ENCODE results near the gene TMBIM1. TPM values are rescaled to one million over a fixed set of nuclear protein-coding genes. Genes with fewer than 3 reads are reported as not detected.

TMBIM1 gene
- total and polyA plus RNA-seq, 3 donors from 2014 or later: 59.9 to 81.0 (median 77.6) TPM

- no peak for TF ChIP-seq POLR2A (IDR thresholded peaks at IDR 0.05)
- Histone ChIP-seq H3K4me3 (no peak overlapping the region), H3K27ac (peak overlapping the region in 1 of 2 donors; percentile 75), H3K4me1 (peaks cover 46% of the 10 kb centered on the region), H3K9me3 (no peaks in the 10 kb centered on the region), H3K27me3 (no peaks in the 10 kb centered on the region), H3K36me3 (ENCODE audit: low read depth, missing control alignments) (no peaks in the 10 kb centered on the region)
- no peak for DNase-seq
- intact Hi-C loops (cut with DNase I; ENCODE audit: low total_unique reads): no loop called here
- 58 to 65% methylated on average over 7 to 8 of the region's 8 CpGs for WGBS, 2 donors
Measured at GRCh38 chr2:218261423-218262236, 30.7 kb downstream of the TMBIM1 start.

GRCh38 chr2:218260742-218261422 lies 31.4 kb downstream of the TMBIM1 start, which contains the start of gene GPBAR1:
Gene GPBAR1, plus strand, starts transcription at chr2:218261015. Its CDS starts 1,710 bp downstream, at chr2:218262725.
- Histone ChIP-seq H3K27ac (peak within 1 kb of the TSS; percentile 37 to 75), H3K27me3 (no peaks in the 10 kb centered on the region), H3K4me3 (no peak within 1 kb of the TSS), H3K4me1 (peaks cover 46% of the 10 kb centered on the region), H3K9me3 (no peaks in the 10 kb centered on the region), H3K36me3 (ENCODE audit: low read depth, missing control alignments) (no peaks in the 10 kb centered on the region)
- TF ChIP-seq POLR2A (IDR thresholded peaks at IDR 0.05) (no peak), CTCF (IDR thresholded peaks at IDR 0.05) (no peak)
- 68 to 78% methylated on average over 5 to 10 of the region's 10 CpGs for WGBS, 2 donors
- DNase-seq: no peak
- intact Hi-C loops (cut with DNase I; ENCODE audit: low total_unique reads): no loop called here

GRCh38 chr2:218260166-218260565 lies 32.1 kb downstream of the TMBIM1 start:
- 81 to 93% methylated on average over 5 of the region's 5 CpGs for WGBS, 2 donors
- Histone ChIP-seq H3K4me3 (no peak overlapping the region), H3K9me3 (no peaks in the 10 kb centered on the region), H3K4me1 (peaks cover 46% of the 10 kb centered on the region), H3K27me3 (no peaks in the 10 kb centered on the region), H3K36me3 (ENCODE audit: low read depth, missing control alignments) (no peaks in the 10 kb centered on the region), H3K27ac (peak overlapping the region; percentile 37 to 75)
- intact Hi-C loops (cut with DNase I; ENCODE audit: low total_unique reads): no loop called here
- no peak for DNase-seq
- no peak for TF ChIP-seq POLR2A (IDR thresholded peaks at IDR 0.05)
- no peak for TF ChIP-seq CTCF (IDR thresholded peaks at IDR 0.05)

- peak; percentile 82 for DNase-seq
- TF ChIP-seq CTCF (IDR thresholded peaks at IDR 0.05) (no peak), POLR2A (IDR thresholded peaks at IDR 0.05) (no peak)
- H3K4me3 ChIP-seq: no peak overlapping the region
- no peaks in the 10 kb centered on the region for H3K27me3 ChIP-seq
- H3K27ac ChIP-seq: peak overlapping the region; percentile 37 to 75
- no peaks in the 10 kb centered on the region for H3K36me3 ChIP-seq (ENCODE audit: low read depth, missing control alignments)
- intact Hi-C loops (cut with DNase I; ENCODE audit: low total_unique reads): no loop called here
- H3K4me1 ChIP-seq: peaks cover 46% of the 10 kb centered on the region
- no peaks in the 10 kb centered on the region for H3K9me3 ChIP-seq
- 25 to 47% methylated on average over 14 to 15 of the region's 15 CpGs for WGBS, 2 donors
Measured at GRCh38 chr2:218259099-218259961, 33.0 kb downstream of the TMBIM1 start.
